CD4-positive, alpha-beta memory T cell (primary cell): ENCODE measurements around the gene TPP2. TPM values are rescaled to one million over a fixed set of nuclear protein-coding genes. Genes with fewer than 3 reads are reported as not detected.

Experiments used
- CTCF ChIA-PET: fragments of 350-600 bp; sonication (Branson Sonifier 250); formaldehyde crosslinking; loops from one replicate; lab custom pipeline; 2021; ENCODE audit warnings: inconsistent platforms; ENCODE audit not compliant: partially characterized antibody; lab: Charles Lee
- POLR2A ChIA-PET: fragments of 350-600 bp; sonication (Branson Sonifier 250); formaldehyde crosslinking; loops from one replicate; lab custom pipeline; 2021; ENCODE audit not compliant: partially characterized antibody; lab: Charles Lee
- DNase-seq, 5 donors: peaks; one replicate each; pipeline versions ENCODE4 v3.0.0 to v3.0.0-alpha.2; 2020 to 2022; ENCODE audit warnings: mixed read lengths in 1 of 5
- H3K27ac ChIP-seq: one replicate; pipeline ENCODE4 v1.7.0; 2013; ENCODE audit warnings: low read depth, low read length
- H3K27me3 ChIP-seq: 2 replicates; pipeline ENCODE4 v1.7.0; 2013; ENCODE audit warnings: mild to moderate bottlenecking, low read length, moderate library complexity; ENCODE audit not compliant: insufficient read depth
- H3K36me3 ChIP-seq: 2 replicates; pipeline ENCODE4 v1.7.0; 2013; ENCODE audit warnings: mild to moderate bottlenecking, low read length, moderate library complexity; ENCODE audit not compliant: insufficient read depth
- H3K4me1 ChIP-seq: 2 replicates; pipeline ENCODE4 v1.7.0; 2013; ENCODE audit warnings: mild to moderate bottlenecking, low read length, moderate library complexity; ENCODE audit not compliant: insufficient read depth
- H3K4me3 ChIP-seq, 2 donors: one replicate each; pipeline ENCODE4 v1.7.0; 2013; ENCODE audit warnings: low read length in 2 of 2, mild to moderate bottlenecking in 1 of 2
- H3K9me3 ChIP-seq, 2 donors: one replicate each; pipeline ENCODE4 v1.7.0; 2013; ENCODE audit warnings: low read length in 2 of 2, control low read depth in 1 of 2; ENCODE audit not compliant: control insufficient read depth in 1 of 2
- H3K27ac Mint-ChIP-seq, 7 donors: one replicate each; pipeline ENCODE4 v1.8.0; 2020 to 2021; ENCODE audit warnings: mixed read lengths in 7 of 7, mild to moderate bottlenecking in 6 of 7, inconsistent platforms in 3 of 7, moderate library complexity in 3 of 7
- H3K27me3 Mint-ChIP-seq, 2 donors: one replicate each; pipeline ENCODE4 v1.8.0; 2020 to 2021; ENCODE audit warnings: mixed read lengths in 2 of 2
- H3K36me3 Mint-ChIP-seq, 2 donors: one replicate each; pipeline ENCODE4 v1.8.0; 2020 to 2021; ENCODE audit warnings: mixed read lengths in 2 of 2, inconsistent platforms in 1 of 2, mild to moderate bottlenecking in 1 of 2
- H3K4me1 Mint-ChIP-seq, 4 donors: one replicate each; pipeline ENCODE4 v1.8.0; 2020 to 2021; ENCODE audit warnings: mixed read lengths in 4 of 4, mild to moderate bottlenecking in 1 of 4
- H3K4me3 Mint-ChIP-seq, 8 donors: one replicate each; pipeline ENCODE4 v1.8.0; 2020 to 2021; ENCODE audit warnings: mixed read lengths in 8 of 8, mild to moderate bottlenecking in 7 of 8, moderate library complexity in 6 of 8, inconsistent platforms in 3 of 8
- H3K9me3 Mint-ChIP-seq, 8 donors: one replicate each; pipeline ENCODE4 v1.8.0; 2020 to 2021; ENCODE audit warnings: mixed read lengths in 8 of 8, mild to moderate bottlenecking in 5 of 8, inconsistent platforms in 3 of 8, moderate library complexity in 1 of 8
- intact Hi-C: fragments of 100-400 bp; cut with micrococcal nuclease; formaldehyde crosslinking; loops from one replicate; pipeline ENCODE4 v1.15.1; 2023
- polyA plus RNA-seq, 2 donors: library from polyadenylated mRNA; unstranded; fragments of 300-500 nt; fragmentation: Illumina TruSeq; gene quantifications; one replicate each; pipeline ENCODE4 v1.2.3, GENCODE V29; 2021
- total RNA-seq, 2 experiments: library from RNA; stranded (reverse); gene quantifications; one replicate each; pipeline ENCODE4 v1.2.3, GENCODE V29; 2021

TPP2 gene
- total and polyA plus RNA-seq, 4 experiments from 2014 or later = 42.8 to 117 (median 87.2) TPM

DNA sequence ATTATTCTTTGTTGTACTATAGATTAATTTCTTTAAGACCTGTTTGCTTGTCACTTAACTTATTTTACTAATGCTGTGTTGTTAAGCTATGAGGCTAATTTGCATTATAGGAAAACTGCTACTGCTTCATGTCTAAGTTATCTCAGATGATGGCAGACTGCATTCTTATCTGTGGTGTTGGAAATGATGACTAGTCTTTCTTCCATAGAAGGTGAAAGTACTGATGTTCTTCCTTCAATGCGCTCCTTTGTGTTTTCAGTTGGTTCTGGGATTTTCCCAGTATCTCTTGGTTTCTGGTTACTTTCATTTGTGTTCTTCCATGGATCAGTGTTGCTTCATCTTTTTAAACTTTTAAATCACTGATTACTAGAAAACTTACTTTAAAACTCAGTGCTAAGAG, 46.9 kb downstream of the TPP2 start:
- CTCF ChIA-PET = interaction anchor here (4.3 kb wide), 1 partner anchor 52 kb away, joined by 21 read pairs; no protein-coding TSS in a partner anchor

GRCh38 chr13:102645701-102646100, 48.9 kb downstream of the TPP2 start:
- Mint-ChIP-seq H3K4me3 (no peak overlapping the region), H3K4me1 (peaks cover 0 to 3% (median 1%) of the 10 kb centered on the region in 4 donors), H3K27me3 (no peaks in the 10 kb centered on the region), H3K9me3 (no peaks in the 10 kb centered on the region), H3K36me3 (peaks cover 49 to 84% of the 10 kb centered on the region in 2 donors), H3K27ac (peak overlapping the region in 3 of 7 donors; percentile 30 to 57 (median 37))
- intact Hi-C loops = no loop called here
- DNase-seq = no peak
- Histone ChIP-seq H3K27ac (no peak overlapping the region), H3K4me1 (no peaks in the 10 kb centered on the region), H3K9me3 (no peaks in the 10 kb centered on the region), H3K36me3 (peaks cover 60% of the 10 kb centered on the region), H3K4me3 (no peak overlapping the region), H3K27me3 (no peaks in the 10 kb centered on the region)
- CTCF ChIA-PET = interaction anchor here (1.3 to 1.4 kb wide), 2 partner anchors 54 to 66 kb away, joined by 3 to 5 read pairs; no protein-coding TSS in a partner anchor
- POLR2A ChIA-PET = no interaction called here

More for the DNA sequence above, 46.9 kb downstream of the TPP2 start:
- H3K27ac Mint-ChIP-seq = peak overlapping the region in 1 of 7 donors; percentile 31
- H3K27me3 Mint-ChIP-seq = no peaks in the 10 kb centered on the region
- Histone ChIP-seq H3K4me3 (no peak overlapping the region), H3K27ac (no peak overlapping the region), H3K9me3 (no peaks in the 10 kb centered on the region), H3K36me3 (peaks cover 56% of the 10 kb centered on the region), H3K4me1 (no peaks in the 10 kb centered on the region), H3K27me3 (no peaks in the 10 kb centered on the region)
- intact Hi-C loops = no loop called here
- no peak for DNase-seq
- H3K9me3 Mint-ChIP-seq = no peaks in the 10 kb centered on the region
- no peak overlapping the region for H3K4me3 Mint-ChIP-seq
- H3K36me3 Mint-ChIP-seq = peaks cover 43 to 85% of the 10 kb centered on the region in 2 donors
- POLR2A ChIA-PET = no interaction called here
- H3K4me1 Mint-ChIP-seq = peaks cover 0 to 3% (median 1%) of the 10 kb centered on the region in 4 donors

- POLR2A ChIA-PET = no interaction called here
- H3K4me3 Mint-ChIP-seq = no peak overlapping the region
- H3K27ac Mint-ChIP-seq = peak overlapping the region in 4 of 7 donors; percentile 5 to 39 (median 32)
Measured at GRCh38 chr13:102648046-102648445, 51.3 kb downstream of the TPP2 start.

GRCh38 chr13:102650444-102650843, 53.7 kb downstream of the TPP2 start:
- H3K4me1 ChIP-seq = no peaks in the 10 kb centered on the region
- no peaks in the 10 kb centered on the region for H3K9me3 ChIP-seq
- H3K36me3 ChIP-seq = peaks cover 43% of the 10 kb centered on the region
- no peak for DNase-seq
- Mint-ChIP-seq H3K27me3 (no peaks in the 10 kb centered on the region), H3K9me3 (no peaks in the 10 kb centered on the region), H3K36me3 (peaks cover 36 to 55% of the 10 kb centered on the region in 2 donors), H3K27ac (peak overlapping the region in 1 of 7 donors; percentile 42), H3K4me1 (peaks cover 0 to 2% (median under 1%) of the 10 kb centered on the region in 4 donors), H3K4me3 (no peak overlapping the region)
- H3K27ac ChIP-seq = no peak overlapping the region
- H3K27me3 ChIP-seq = no peaks in the 10 kb centered on the region
- ChIA-PET POLR2A (interaction anchor here (0.7 to 1.4 kb wide), 3 partner anchors 24 to 195 kb away, joined by 3 to 4 read pairs (median 3); partner anchors contain the start of gene ERCC5), CTCF (interaction anchor here (2.3 kb wide), 1 partner anchor 59 kb away, joined by 10 read pairs; no protein-coding TSS in a partner anchor)
- H3K4me3 ChIP-seq = no peak overlapping the region
- intact Hi-C loops = no loop called here

More at GRCh38 chr13:102648046-102648445, 51.3 kb downstream of the TPP2 start:
- Histone ChIP-seq H3K4me1 (no peaks in the 10 kb centered on the region), H3K27me3 (no peaks in the 10 kb centered on the region), H3K9me3 (no peaks in the 10 kb centered on the region), H3K4me3 (no peak overlapping the region), H3K36me3 (peaks cover 53% of the 10 kb centered on the region), H3K27ac (no peak overlapping the region)
- Mint-ChIP-seq H3K9me3 (no peaks in the 10 kb centered on the region), H3K4me1 (peaks cover 0 to 2% (median under 1%) of the 10 kb centered on the region in 4 donors), H3K36me3 (peaks cover 43 to 73% of the 10 kb centered on the region in 2 donors), H3K27me3 (no peaks in the 10 kb centered on the region)
- CTCF ChIA-PET = interaction anchor here (0.9 to 1.4 kb wide), 2 partner anchors 12 to 54 kb away, joined by 3 read pairs; no protein-coding TSS in a partner anchor
- intact Hi-C loops = no loop called here
- no peak for DNase-seq

DNA sequence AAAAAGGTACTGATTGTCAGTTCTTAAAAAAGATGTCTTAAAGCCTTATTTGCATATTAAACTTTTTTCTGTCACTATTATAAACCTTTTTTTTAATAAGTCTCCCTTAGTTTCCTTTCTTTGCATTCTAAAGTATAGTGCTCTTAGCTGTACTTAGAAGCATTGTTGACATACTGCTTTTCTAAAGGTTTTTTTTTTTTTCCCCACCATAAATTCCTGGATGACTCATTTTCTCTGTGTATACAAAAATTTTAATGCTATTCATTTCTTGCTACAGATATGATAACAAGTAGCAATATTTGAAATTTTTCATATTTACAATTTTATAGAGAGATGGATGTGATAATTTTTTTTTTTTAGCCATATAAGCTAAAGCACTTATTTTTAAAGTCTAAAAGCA, 54.6 kb downstream of the TPP2 start:
- H3K36me3 ChIP-seq = peaks cover 42% of the 10 kb centered on the region
- H3K27me3 Mint-ChIP-seq = no peaks in the 10 kb centered on the region
- ChIA-PET CTCF (interaction anchor here (1.3 to 1.8 kb wide), 2 partner anchors 12 to 59 kb away, joined by 4 to 5 read pairs; no protein-coding TSS in a partner anchor), POLR2A (interaction anchor here (0.8 to 1.2 kb wide), 2 partner anchors 54 to 57 kb away, joined by 3 to 4 read pairs; partner anchors contain the start of gene TPP2)
- H3K9me3 ChIP-seq = no peaks in the 10 kb centered on the region
- peaks cover 36 to 45% of the 10 kb centered on the region in 2 donors for H3K36me3 Mint-ChIP-seq
- no peak overlapping the region for H3K4me3 ChIP-seq
- no peak for DNase-seq
- H3K4me3 Mint-ChIP-seq = no peak overlapping the region
- no peaks in the 10 kb centered on the region for H3K9me3 Mint-ChIP-seq
- H3K4me1 Mint-ChIP-seq = peaks cover 0 to 2% (median under 1%) of the 10 kb centered on the region in 4 donors
- no peaks in the 10 kb centered on the region for H3K4me1 ChIP-seq
- H3K27me3 ChIP-seq = no peaks in the 10 kb centered on the region
- peak overlapping the region in 3 of 7 donors; percentile 17 to 31 (median 29) for H3K27ac Mint-ChIP-seq
- intact Hi-C loops = no loop called here
- H3K27ac ChIP-seq = no peak overlapping the region

DNA sequence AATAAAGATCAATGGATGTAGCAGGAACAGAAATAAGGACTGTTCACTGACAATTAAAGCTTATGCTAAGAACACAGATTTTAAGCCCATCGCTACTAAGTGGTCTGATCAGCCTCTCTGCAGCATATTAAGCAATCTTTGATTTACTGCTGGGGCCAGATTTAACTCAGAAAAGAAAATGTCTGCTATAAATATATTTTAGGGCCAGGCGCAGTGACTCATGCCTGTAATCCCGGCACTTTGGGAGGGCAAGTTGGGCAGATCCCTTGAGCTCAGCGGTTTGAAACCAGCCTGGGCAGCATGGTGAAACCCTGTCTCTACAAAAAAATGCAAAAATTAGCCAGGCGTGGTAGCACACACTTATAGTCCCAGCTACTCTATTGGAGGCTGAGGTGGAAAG, 55.1 kb downstream of the TPP2 start:
- DNase-seq = no peak
- POLR2A ChIA-PET = interaction anchor here (0.8 to 1.2 kb wide), 2 partner anchors 55 to 58 kb away, joined by 3 to 4 read pairs; partner anchors contain the start of gene TPP2
- H3K27me3 Mint-ChIP-seq = no peaks in the 10 kb centered on the region
- H3K4me1 ChIP-seq = no peaks in the 10 kb centered on the region
- H3K4me3 ChIP-seq = no peak overlapping the region
- no peaks in the 10 kb centered on the region for H3K9me3 ChIP-seq
- H3K4me1 Mint-ChIP-seq = peaks cover 0 to 2% (median under 1%) of the 10 kb centered on the region in 4 donors
- no peak overlapping the region for H3K27ac ChIP-seq
- H3K27ac Mint-ChIP-seq = no peak overlapping the region
- intact Hi-C loops = no loop called here
- H3K27me3 ChIP-seq = no peaks in the 10 kb centered on the region
- CTCF ChIA-PET = interaction anchor here (1.3 to 1.8 kb wide), 2 partner anchors 12 to 60 kb away, joined by 4 to 5 read pairs; no protein-coding TSS in a partner anchor
- H3K9me3 Mint-ChIP-seq = no peaks in the 10 kb centered on the region
- H3K4me3 Mint-ChIP-seq = no peak overlapping the region
- H3K36me3 Mint-ChIP-seq = peaks cover 33 to 41% of the 10 kb centered on the region in 2 donors
- peaks cover 42% of the 10 kb centered on the region for H3K36me3 ChIP-seq

DNA sequence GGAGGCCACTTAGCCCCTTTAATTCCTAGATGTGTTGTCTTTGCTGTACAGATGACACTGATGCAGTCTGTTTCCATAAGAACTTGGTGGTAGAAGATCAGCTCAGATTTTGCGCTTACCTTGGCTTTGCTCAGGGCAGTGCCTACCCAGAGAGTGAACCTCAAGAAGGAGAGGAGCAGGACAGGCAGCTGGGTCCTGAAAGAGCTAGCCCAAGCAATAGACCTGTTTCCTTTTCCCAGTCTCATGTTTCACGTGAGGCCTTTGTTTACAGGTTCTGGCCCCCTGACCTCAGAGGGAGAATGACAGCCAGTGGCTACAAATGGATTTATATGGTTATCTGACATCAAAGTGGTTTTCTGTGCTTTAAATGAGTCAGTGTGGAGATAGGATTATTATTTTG, 58.0 kb downstream of the TPP2 start:
- POLR2A ChIA-PET = interaction anchor here (0.8 to 2.3 kb wide), 2 partner anchors 63 to 66 kb away, joined by 3 to 8 read pairs; no protein-coding TSS in a partner anchor
- Histone ChIP-seq H3K9me3 (no peaks in the 10 kb centered on the region), H3K4me3 (no peak overlapping the region), H3K27me3 (no peaks in the 10 kb centered on the region), H3K4me1 (no peaks in the 10 kb centered on the region), H3K36me3 (peaks cover 35% of the 10 kb centered on the region), H3K27ac (no peak overlapping the region)
- no peak overlapping the region for H3K27ac Mint-ChIP-seq
- no peaks in the 10 kb centered on the region for H3K27me3 Mint-ChIP-seq
- no peaks in the 10 kb centered on the region for H3K4me1 Mint-ChIP-seq
- intact Hi-C loops = no loop called here
- CTCF ChIA-PET = no interaction called here
- H3K4me3 Mint-ChIP-seq = no peak overlapping the region
- no peak for DNase-seq
- H3K36me3 Mint-ChIP-seq = peaks cover 34 to 40% of the 10 kb centered on the region in 2 donors
- peaks cover 0 to 4% (median 0%) of the 10 kb centered on the region in 8 donors for H3K9me3 Mint-ChIP-seq
